Thyroid gland (tissue), 4 donors: ENCODE results near the gene PLB1. TPM values are rescaled to one million over a fixed set of nuclear protein-coding genes. Genes with fewer than 3 reads are reported as not detected.

Source experiments
- DNase-seq, 2 donors: peaks; one replicate each; pipeline ENCODE4 v3.0.0-alpha.2; 2019
- H3K27ac ChIP-seq, 3 donors: fragments of 200-600 bp; sonication (generic); 1 replicate in 2 of 3; 2 replicates in 1 of 3; pipeline ENCODE4 v1.5.1; 2016 to 2019; ENCODE audit warnings: mild to moderate bottlenecking in 1 of 3, moderate library complexity in 1 of 3
- H3K27me3 ChIP-seq: fragments of 200-600 bp; sonication (generic); one replicate; pipeline ENCODE4 v1.5.1; 2019
- H3K36me3 ChIP-seq, 2 donors: fragments of 200-600 bp; sonication (generic); one replicate each; pipeline ENCODE4 v1.5.1; 2016 to 2019
- H3K4me1 ChIP-seq, 2 donors: fragments of 200-600 bp; sonication (generic); one replicate each; pipeline ENCODE4 v1.5.1; 2017 to 2019
- H3K4me3 ChIP-seq, 3 donors: fragments of 200-600 bp; sonication (generic); replicated peaks in 1 of 3; 1 replicate in 2 of 3; 2 replicates in 1 of 3; pipeline ENCODE4 v1.5.1; 2016; ENCODE audit warnings: mild to moderate bottlenecking in 1 of 3
- H3K9me3 ChIP-seq: fragments of 200-600 bp; sonication (generic); one replicate; pipeline ENCODE4 v1.5.1; 2017
- POLR2A ChIP-seq, 2 donors: fragments of 450-650 bp; IDR thresholded peaks; one replicate each; pipeline ENCODE4 v1.6.1; 2017; ENCODE audit warnings: antibody characterized with exemption in 2 of 2, mild to moderate bottlenecking in 2 of 2, moderate library complexity in 1 of 2
- WGBS, 2 donors: methylation state at CpG; one replicate each; pipeline ENCODE4 v1.1.5; 2017; 5-methylcytosine and 5-hydroxymethylcytosine counted together
- intact Hi-C: fragments of 100-400 bp; cut with DNase I; formaldehyde crosslinking; loops from one replicate; pipeline ENCODE4 v1.15.1; 2023
- total RNA-seq, 4 donors: library from RNA; depleted of rRNA; stranded (reverse); fragments of >200 nt; gene quantifications; one replicate each; pipeline ENCODE4 v1.2.3, GENCODE V29; 2016
- TF ChIP-seq, protein P1 (sequence below), 6 experiments: fragments of 200-600 bp in 3 of 6; fragments of 450-650 bp in 3 of 6; sonication (generic) in 3 of 6; IDR thresholded peaks; one replicate each; pipeline ENCODE4 v1.5.1; 2016 to 2019; ENCODE audit warnings: antibody characterized with exemption in 6 of 6, mild to moderate bottlenecking in 2 of 6, inconsistent platforms in 1 of 6, moderate library complexity in 1 of 6

Gene PLB1
- total RNA-seq, 4 donors from 2014 or later, result 1.2 to 3.3 (median 1.8) TPM

DNA sequence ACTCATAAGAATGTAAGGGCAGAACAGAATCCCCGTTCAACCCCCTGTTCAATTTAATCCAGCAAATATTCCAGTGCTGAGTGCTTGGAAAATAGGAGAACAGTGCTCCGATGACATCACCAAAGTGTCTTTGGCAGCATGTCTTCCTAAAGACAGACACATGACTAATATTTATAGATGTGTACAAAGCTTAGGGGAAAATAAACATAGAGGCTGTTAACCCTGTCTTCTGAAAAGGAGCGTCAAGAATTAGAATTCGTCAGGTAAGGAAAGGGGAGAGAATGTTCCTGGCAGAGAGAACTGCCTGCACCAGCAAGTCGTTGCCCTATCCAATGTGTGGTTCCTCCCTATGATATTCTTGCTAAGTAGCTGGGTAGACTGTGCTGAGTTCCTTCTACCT lies 72.7 kb downstream of the PLB1 start:
- H3K9me3 ChIP-seq, result no peaks in the 10 kb centered on the region
- intact Hi-C loops, result no loop called here
- H3K4me3 ChIP-seq, result no peak overlapping the region
- TF ChIP-seq, protein P1, sequence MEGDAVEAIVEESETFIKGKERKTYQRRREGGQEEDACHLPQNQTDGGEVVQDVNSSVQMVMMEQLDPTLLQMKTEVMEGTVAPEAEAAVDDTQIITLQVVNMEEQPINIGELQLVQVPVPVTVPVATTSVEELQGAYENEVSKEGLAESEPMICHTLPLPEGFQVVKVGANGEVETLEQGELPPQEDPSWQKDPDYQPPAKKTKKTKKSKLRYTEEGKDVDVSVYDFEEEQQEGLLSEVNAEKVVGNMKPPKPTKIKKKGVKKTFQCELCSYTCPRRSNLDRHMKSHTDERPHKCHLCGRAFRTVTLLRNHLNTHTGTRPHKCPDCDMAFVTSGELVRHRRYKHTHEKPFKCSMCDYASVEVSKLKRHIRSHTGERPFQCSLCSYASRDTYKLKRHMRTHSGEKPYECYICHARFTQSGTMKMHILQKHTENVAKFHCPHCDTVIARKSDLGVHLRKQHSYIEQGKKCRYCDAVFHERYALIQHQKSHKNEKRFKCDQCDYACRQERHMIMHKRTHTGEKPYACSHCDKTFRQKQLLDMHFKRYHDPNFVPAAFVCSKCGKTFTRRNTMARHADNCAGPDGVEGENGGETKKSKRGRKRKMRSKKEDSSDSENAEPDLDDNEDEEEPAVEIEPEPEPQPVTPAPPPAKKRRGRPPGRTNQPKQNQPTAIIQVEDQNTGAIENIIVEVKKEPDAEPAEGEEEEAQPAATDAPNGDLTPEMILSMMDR (IDR thresholded peaks at IDR 0.05), result no peak
- no peak for TF ChIP-seq POLR2A (IDR thresholded peaks at IDR 0.05)
- H3K27me3 ChIP-seq, result no peaks in the 10 kb centered on the region
- H3K36me3 ChIP-seq, result no peaks in the 10 kb centered on the region
- WGBS, 2 donors, result 69 to 71% methylated on average over 5 of the region's 5 CpGs
- no peak for DNase-seq
- H3K27ac ChIP-seq, result no peak overlapping the region
- peaks cover 0 to 4% of the 10 kb centered on the region in 2 donors for H3K4me1 ChIP-seq

DNA sequence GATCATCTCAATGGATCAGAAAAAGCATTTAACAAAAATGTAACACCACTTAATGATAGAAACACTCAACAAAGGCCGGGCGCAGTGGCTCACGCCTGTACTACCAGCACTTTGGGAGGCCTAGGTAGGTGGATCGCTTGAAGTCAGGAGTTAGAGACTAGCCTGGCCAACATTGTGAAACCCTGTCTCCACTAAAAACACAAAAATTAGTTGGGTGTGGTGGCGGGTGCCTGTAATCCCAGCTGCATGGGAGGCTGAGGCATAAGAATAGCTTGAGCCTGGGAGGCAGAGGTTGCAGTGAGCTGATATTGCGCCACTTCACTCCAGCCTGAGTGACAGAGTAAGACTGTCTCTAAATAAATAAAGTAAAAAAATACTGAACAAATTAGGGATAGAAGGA lies 74.6 kb downstream of the PLB1 start:
- DNase-seq, result no peak
- Histone ChIP-seq H3K27ac (no peak overlapping the region), H3K4me3 (no peak overlapping the region), H3K27me3 (no peaks in the 10 kb centered on the region), H3K4me1 (peaks cover 0 to 4% of the 10 kb centered on the region in 2 donors), H3K36me3 (no peaks in the 10 kb centered on the region), H3K9me3 (no peaks in the 10 kb centered on the region)
- TF ChIP-seq, protein P1 (IDR thresholded peaks at IDR 0.05), result no peak
- no peak for TF ChIP-seq POLR2A (IDR thresholded peaks at IDR 0.05)
- WGBS, 2 donors, result 80 to 82% methylated on average over 6 of the region's 6 CpGs
- intact Hi-C loops, result no loop called here

DNA sequence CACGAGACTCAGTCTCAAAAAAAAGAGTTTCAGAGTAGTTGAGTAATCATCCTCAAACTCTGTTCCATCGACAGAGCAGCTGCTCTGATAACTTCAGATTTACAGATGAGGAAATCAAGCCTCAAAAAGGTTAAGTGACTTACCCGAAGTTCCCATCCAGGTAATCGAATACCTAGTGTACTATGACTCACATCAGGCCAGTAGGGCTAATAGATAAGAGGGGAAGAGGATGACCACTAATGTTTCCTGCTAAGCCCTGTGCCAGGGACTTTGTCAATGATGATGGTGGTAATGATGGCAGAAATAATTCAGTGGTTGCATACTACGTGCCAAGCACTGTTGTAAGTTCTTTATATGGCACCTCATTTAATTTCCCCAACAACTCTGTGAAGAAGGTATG lies 80.9 kb downstream of the PLB1 start:
- no peak for TF ChIP-seq POLR2A (IDR thresholded peaks at IDR 0.05)
- TF ChIP-seq, protein P1 (IDR thresholded peaks at IDR 0.05), result no peak
- 85 to 88% methylated on average over 5 of the region's 5 CpGs for WGBS, 2 donors
- no peak overlapping the region for H3K4me3 ChIP-seq
- H3K4me1 ChIP-seq, result no peaks in the 10 kb centered on the region
- H3K27me3 ChIP-seq, result no peaks in the 10 kb centered on the region
- DNase-seq, result no peak
- no peaks in the 10 kb centered on the region for H3K36me3 ChIP-seq
- intact Hi-C loops, result no loop called here
- no peak overlapping the region for H3K27ac ChIP-seq
- H3K9me3 ChIP-seq, result no peaks in the 10 kb centered on the region

DNA sequence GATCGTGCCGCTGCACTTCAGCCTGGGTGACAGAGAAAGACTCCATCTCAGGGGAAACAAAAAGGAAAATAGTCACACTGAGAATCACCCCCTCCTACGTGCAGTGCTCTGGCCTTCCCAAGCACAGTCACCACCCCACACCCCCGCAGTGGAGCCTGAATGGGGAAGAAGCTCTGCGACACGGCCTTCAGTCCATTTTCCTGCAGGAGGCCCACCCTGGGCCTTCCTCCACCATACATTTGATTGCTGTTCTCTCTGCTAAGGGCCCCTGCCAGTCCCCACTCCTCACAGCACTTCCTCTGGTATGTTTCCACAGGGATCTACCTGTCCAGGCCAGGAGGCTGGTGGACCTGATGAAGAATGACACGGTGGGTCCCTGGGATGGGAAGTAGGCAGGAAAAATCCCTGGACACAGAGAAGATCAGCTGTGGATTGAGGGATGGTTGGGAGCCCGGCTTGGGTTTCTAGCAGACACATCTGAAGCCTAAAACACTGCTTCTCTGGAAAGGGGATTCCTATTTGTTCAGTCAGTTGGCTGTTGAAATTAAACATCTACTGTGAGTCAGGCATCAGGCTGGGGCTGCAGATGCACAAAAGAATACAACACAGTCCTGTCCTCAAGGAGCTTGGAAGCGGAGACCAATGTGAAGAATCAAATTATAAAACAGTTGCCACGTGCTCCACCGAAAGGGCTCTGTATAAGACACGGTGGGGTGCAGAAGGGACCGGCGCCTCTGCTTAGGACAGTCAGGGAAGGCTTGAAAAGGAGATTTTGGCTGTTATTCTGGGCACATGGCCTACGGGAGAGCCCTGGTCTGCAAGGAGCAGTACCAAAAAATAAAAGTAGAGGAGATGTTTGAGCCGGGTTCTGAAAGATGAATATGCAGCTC lies 82.2 kb downstream of the PLB1 start:
- Histone ChIP-seq H3K27me3 (no peaks in the 10 kb centered on the region), H3K27ac (no peak overlapping the region), H3K4me3 (no peak overlapping the region), H3K4me1 (no peaks in the 10 kb centered on the region), H3K36me3 (no peaks in the 10 kb centered on the region), H3K9me3 (no peaks in the 10 kb centered on the region)
- DNase-seq, result no peak
- TF ChIP-seq, protein P1 (IDR thresholded peaks at IDR 0.05), result no peak
- no peak for TF ChIP-seq POLR2A (IDR thresholded peaks at IDR 0.05)
- intact Hi-C loops, result no loop called here
- 90 to 91% methylated on average over 16 of the region's 16 CpGs for WGBS, 2 donors

DNA sequence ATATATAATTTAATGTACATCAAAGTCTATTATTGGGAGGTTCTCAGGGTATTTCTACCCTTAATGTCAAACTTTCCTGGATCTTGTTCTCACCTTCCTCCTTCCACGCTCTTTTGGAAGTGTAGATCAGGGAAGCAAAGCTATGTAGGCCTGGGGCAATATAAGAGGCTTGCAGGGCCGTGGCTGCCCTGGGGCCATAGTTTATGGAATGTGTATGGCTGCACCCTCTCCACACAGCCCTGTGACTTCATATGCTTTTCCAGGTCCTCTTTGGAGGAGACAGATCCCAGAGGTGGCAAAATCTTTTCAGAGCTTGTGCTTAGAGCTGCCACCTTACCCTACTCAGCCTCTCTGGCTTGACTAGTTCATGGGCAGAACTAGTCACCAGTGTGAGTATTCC lies 82.9 kb downstream of the PLB1 start:
- DNase-seq, result no peak
- Histone ChIP-seq H3K36me3 (no peaks in the 10 kb centered on the region), H3K27ac (no peak overlapping the region), H3K27me3 (no peaks in the 10 kb centered on the region), H3K9me3 (no peaks in the 10 kb centered on the region), H3K4me3 (no peak overlapping the region), H3K4me1 (no peaks in the 10 kb centered on the region)
- WGBS, 2 donors, result 92 to 94% methylated on average over 2 of the region's 2 CpGs
- intact Hi-C loops, result no loop called here
- no peak for TF ChIP-seq POLR2A (IDR thresholded peaks at IDR 0.05)
- TF ChIP-seq, protein P1 (IDR thresholded peaks at IDR 0.05), result no peak
